GM04504 (cell line): ENCODE data around the gene CAMTA1.
"Not testable (repeated sequence)": the region's sequence is repeated elsewhere in the genome, so short reads cannot be mapped to it uniquely, and the experiment has no call there.

Experiments
- DNase-seq: peaks from one replicate; pipeline ENCODE4 v3.0.0-alpha.2; 2012; ENCODE audit warnings: low read depth

The CAMTA1 gene

DNA sequence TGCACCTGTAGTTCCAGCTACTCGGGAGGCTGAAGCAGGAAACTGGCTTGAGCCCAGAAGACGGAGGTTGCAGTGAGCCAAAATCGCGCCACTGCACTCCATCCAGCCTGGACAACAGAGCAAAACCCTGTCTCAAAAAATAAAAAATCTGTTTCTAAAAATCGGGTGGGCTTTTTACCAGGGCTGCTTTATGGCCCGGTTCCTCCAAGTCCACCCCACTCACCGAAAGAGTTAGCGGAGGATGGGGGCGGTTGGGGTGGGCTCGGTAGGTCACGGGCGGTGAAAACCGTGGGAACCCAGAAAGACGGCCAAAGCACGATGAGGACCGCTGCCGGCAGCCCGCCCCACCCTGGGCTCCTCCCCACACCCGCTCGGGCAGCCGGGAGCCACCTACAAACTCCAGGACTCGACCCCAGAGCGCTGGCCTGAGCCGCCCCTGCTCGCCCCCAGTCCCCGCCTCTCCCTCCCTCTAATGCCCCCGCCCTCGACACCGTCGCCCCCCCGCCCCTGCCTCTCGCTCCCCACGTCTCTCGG is 998.0 kb downstream of the CAMTA1 start:
- peak; percentile 27 for DNase-seq

DNA sequence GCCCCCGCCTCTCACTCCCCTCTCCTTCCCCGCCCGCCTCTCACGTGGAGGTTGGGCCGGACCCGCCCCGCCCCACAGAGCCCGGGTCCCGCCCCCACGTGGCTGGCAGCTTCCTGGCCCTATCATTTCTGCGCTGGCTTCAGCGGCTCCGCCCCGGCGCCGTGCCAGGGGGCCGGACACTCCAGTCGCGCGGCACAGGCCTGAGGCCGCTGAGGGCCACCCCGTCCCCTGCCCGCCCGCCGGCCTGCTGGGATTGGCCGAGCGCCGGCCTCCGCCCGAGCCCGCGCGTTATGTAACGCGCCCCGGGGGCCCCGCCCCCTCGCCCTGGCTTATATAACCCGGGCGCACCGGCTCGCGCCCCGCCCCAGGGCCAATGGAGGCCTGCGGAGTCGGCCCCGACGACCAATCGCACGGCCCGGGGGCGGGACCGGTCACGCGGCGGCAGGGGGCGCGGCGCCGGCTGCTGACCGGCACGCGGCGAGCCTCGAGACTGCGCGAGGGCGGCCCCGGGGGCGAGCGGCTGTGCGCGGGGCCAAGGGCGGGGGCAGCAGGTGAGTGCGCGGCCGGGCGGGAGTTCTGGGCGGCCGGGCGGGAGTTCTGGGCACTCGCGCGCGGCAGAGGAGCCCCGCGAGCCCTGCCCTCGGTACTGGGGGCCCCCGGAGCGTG is 998.7 kb downstream of the CAMTA1 start, which contains the start of gene PER3:
Gene PER3, plus strand, starts transcription at position 466 of the 666 bp plus-strand sequence. CDS start 587 bp downstream, outside the sequence.
- DNase-seq, result peak; percentile 96

DNA sequence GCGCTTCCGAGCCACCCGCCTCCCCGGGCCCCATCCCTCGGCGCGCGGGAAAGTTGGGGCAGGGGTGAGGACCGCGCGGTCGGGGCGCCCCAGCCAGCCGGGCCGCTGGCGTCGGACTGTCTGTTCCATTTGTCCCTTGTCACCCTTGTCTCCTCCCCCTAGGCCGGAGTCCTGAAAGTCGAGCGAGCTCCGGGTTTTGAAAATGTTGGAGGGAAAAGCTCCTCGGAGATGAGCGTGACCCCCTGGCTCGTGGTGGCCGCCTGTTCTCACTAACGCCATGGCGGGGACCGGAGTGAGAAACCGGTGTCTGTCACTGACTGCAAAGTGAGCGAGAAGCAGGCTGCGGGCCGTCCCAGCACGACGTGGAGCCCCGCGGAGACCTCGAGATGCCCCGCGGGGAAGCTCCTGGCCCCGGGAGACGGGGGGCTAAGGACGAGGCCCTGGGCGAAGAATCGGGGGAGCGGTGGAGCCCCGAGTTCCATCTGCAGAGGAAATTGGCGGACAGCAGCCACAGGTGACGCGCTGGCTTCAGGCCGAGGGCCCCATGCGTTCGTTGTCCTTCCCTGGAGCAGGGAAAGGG is 999.3 kb downstream of the CAMTA1 start:
- no peak for DNase-seq

DNA sequence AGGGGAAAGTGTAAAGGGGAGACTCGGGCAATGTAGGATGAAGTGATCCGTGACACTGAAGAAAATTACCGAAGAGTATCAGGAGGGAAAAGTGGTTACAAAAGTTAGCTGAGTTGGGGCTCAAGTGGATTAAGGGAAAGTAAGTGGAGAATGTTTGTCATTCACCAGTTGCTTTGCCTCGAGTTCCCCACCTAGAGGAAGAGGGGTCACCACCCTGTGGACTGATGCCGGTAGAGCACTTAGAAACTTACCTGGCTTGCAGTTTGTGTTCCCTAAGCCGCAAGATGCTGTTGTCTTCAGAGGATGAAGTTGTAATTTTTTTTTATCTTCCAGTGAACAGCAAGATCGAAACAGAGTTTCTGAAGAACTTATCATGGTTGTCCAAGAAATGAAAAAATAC is 999.9 kb downstream of the CAMTA1 start:
- DNase-seq, result no peak

DNA sequence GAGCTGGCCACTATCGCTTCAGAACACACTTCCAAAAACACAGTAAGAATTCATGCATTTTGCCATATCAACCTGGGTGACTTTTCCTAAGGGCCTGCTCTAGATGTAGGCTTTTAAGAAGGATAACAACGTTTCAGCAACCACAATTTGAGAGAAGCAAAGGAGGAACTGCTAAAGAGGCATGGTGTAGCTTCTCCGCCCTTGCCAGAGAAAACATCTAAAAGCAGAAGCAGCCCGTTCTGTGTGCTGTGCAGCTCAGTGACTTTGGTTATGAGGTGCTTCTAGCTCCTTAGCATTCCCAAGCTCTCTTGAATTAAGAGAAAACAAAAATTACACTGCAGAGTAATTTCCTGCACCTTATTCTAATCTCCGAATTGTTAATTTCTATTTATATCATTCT is 1001.5 kb downstream of the CAMTA1 start:
- no peak for DNase-seq

DNA sequence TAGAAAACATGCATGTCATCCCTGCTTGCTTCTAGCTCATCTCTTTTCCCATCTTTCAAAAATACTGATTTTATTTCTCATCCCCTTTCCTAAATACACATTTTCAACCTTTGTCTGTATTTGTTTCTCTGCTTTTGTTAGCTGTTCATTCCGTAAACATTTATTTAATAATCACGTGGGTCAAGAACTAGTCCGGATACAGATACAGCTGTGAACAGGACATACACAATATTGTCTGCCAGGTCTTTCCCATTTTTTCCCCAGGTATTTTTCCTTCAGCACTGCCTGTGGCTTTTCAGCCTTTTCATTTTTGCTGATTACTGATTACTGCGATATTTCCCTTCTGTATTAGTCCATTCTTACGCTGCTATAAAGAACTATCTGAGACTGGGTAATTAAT is 1004.6 kb downstream of the CAMTA1 start:
- DNase-seq, result no peak

DNA sequence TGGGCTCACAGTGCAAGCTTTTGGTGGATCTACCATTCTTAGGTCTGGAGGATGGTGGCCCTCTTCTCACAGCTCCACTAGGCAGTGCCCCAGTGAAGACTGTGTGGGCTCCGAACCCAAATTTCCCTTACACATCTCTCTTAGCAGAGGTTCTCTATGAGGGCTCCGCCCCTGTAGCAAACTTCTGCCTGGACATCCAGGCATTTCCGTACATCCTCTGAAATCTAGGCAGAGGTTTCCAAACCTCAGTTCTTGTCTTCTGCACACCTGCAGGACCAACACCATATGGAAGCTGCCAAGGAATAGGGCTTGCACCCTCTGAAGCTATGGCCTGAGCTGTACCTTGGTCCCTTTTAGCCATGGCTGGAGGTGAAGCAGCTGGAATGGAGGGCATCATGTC is 1005.8 kb downstream of the CAMTA1 start:
- not testable (repeated sequence) for DNase-seq

DNA sequence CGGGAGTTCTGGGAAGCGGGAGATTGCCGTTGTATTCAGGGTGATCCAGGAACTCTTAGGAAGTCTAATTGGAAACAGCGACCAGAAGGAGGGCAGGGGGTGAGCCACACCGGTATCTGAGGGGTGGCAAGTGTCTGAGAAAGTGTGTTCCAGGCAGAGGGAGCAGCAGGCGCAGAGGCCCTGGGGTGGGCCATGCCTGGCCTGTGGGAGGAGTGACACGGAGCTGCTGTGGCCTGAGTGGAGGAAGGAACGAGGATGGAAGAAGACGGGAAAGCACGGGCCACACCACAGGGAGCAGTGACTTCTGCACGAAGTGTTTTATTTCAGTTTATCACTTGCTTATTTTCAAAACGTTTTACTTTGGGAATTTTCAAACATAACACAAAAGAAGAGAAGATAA is 1010.2 kb downstream of the CAMTA1 start:
- DNase-seq, result no peak

DNA sequence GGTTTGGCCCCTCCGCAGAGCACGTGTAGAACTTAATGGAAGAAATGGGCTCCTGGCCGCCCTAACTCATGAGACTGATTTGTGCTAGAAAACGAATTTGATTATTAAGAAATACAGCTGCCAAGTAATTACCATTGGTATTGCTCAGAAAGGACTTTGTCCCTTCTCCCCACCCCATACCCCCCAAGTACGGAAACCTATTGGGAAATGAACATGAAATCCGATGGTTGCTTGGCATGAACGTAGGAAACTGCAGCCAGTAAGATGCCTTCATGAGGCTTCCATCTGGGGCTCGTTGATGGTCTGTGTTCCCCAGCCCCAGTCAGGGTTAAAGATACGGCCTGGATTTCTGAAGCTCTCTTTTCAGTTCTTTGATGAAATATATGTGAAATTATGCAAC is 1020.2 kb downstream of the CAMTA1 start:
- DNase-seq, result no peak

DNA sequence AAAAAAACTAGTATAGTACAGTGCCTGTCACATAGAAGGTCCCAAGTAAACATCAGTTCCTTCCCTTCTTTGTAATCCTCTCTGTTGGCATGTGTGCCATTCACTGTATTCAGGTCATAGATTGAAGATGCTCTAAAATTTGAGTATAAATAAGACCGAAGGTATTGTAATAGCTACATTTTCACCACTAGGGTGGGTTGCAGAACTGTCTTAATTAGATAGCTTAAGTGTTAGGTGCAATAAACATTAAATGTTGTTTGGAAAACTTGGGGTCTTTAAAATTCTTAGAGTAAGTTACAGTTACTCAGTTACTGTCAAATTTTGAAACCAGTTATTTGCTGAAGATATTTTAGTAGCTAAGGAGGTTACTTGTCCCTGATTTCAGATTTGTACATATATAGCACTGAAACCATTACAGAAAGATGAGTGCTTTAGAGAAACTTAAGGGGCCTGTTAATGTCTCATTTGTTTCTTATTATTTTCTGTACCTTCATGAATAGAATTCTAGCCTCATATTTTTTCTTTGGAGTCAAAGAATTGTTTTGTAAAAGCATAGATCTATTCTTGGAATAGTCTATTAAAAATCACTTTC is 1023.1 kb downstream of the CAMTA1 start:
- no peak for DNase-seq

DNA sequence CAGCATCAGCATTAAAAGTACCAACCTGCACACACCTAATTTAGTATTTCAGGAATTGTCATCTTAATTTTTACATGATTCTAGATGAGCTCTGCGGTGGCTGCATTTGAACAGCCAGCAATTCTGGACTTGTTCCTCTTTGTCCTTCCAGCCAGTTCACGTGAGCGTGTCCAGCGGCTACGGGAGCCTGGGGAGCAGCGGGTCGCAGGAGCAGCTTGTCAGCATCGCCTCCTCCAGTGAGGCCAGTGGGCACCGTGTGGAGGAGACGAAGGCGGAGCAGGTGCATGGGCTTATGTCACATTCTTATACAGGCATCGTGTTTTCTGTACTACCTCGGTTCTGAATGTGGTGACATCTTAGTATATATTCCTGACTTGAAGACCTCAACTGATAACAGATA is 1024.5 kb downstream of the CAMTA1 start:
- no peak for DNase-seq

DNA sequence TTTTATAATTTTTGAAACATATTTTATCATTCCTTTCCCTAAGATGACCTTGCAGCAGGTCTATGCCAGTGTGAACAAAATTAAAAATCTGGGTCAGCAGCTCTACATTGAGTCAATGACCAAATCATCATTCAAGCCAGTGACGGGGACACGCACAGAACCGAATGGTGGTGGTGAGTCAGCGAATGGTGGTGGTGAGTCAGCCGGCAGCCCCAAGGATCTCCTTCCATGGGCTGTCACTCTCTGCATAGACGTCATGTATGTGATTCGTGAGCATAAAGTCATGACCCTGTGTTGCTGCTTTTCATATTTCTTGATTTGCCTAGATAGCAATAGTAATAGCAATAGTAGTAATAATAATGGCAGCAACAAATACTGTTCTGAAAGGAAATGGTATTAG is 1025.1 kb downstream of the CAMTA1 start:
- peak; percentile 51 for DNase-seq

DNA sequence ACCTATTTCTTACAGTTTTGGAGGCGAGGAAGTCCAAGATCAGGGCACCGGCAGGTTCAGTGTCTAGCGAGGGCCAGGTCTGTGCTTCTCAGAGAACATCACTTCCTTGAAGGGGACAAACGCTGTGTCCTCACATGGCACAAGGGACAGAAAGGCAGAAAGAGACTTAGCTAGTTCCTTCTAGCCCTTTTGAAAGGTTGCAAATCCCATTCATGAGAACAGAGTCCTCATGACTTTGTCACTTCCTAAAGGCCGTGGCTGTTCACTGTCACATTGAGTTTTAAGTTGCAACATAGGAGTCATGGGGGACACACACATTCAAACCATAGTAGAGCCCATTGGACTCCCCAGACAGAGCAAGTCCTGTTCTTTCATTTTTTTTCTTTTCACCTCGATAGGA is 1026.2 kb downstream of the CAMTA1 start:
- no peak for DNase-seq

DNA sequence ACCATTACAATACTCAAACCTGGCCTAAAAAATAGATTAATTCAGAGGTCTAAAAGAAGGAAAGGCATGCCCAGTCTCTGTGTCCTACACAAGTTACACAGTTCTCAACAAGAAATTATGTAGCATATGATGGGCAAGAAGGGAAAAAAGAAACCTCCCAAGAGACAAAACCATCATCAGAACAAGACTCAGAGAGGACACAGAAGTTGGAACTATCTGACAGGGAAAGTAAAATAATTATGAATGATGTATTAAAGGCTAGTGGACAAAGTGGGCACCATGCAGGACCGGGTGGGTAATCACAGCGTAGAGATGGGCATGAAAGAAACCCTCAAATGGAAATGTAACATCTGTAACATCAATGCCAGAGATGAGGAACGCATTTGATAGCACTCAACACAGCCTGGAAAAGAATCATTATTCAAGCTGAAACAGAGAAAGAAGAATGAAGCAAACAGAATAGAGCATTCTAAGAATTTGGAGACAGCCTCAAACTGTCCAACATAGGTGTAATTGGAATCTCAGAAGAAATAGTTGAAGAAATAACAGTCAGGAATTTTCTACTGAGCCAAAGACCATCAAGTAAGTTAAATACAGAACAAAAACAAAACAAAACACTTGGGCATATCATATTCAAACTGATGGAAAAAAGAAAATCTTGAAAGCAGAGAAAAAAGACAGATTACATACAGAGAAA is 1028.6 kb downstream of the CAMTA1 start:
- no peak for DNase-seq
